ENCODE measurements around the gene DCAKD.

DCAKD gene

DNA sequence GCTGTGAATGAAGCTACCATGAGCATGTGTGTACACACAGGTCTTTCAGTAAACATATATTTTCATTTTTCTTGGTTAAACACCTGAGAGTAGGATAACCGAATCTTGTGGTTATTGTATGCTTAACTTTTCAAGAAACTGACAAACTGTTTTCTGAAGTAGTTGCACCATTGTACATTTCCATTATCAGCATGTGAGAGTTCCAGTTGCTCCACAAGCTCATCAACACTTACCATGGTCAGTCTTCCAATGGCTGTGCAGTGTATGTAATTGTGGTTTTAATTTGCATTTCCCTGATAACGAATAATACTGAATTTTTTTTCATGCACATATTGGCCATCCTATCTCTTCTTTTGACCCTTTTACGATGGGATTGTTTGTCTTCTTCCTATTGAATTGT lies 52.0 kb downstream of the DCAKD start:
- no peak for DNase-seq

GRCh38 chr17:44998646-44999045 lies 52.8 kb downstream of the DCAKD start:
- DNase-seq: no peak

DNA sequence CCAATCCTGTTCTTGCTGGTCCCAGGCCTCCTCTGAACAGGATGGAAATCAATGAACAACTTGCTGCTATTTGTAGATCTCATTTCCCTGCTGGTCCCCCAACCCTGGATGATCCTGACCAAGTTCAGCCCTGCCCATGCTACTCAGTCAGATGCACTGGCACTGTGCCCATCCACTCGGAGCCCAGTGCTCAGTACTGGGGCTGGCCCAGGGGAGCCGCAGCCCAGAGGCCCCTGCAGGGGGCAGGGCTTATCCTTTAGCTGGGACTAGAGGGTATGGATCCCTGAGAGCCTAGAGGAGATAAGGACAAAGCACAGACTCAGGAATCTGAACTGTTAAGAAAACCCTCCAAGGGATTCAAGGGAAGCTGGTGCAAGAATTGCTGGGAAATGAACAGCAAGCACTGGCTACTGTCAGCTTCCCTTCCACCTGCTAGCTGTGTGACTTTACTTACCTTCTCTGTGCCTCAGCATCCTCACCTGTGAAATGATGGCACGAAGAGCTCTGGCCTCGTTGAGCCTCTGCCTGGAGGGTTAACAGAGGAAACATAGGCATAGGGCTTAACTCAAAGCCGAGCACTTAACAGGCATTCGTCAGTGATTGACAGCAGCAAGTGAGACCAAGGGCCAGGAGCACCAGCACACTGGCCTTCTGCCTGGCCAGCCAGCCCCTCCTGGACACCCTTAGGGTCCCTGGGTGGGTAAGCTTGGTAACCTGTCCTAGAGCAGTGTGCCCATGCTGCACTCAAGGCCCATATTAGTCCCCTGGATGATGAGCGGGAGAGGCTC lies 53.5 kb downstream of the DCAKD start:
- DNase-seq: no peak

- DNase-seq: no peak
Observed at GRCh38 chr17:44996304-44996703, 55.1 kb downstream of the DCAKD start.

- no peak for DNase-seq
Observed at GRCh38 chr17:44995436-44996001, 55.9 kb downstream of the DCAKD start.

DNA sequence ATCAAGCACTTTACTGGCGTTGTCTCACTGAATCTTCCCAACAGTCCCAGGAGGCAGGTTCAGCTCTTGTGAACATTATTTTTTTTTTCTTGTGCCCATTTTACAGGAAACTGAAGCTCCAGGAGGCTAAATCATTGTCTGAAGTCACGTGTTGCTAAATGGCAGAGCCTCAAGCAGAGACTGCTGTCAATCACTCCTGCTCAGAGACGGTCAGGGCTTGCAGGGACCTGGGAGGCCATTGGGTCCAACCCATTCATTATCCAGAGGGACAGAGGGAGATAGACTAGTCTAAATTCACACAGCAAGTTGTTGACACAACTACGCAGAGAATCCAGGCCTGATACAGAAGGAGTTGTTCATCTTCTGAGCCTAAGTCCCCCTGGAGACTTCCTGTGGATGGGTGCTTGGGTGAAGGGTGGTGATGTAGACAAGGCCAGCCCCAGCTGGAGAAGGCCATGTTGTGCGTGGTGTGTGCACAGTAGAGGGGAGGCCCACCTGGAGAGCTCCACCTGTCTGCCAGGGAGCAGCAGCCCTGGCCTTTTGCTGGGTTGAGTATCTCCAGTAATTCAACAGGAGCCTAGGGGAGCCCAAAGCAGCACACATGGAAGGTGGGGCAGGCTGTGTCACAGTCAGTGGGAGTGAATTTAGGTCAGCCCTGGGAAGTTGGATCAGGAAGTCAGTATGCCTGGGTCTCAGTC lies 59.0 kb downstream of the DCAKD start:
- no peak for DNase-seq

DNA sequence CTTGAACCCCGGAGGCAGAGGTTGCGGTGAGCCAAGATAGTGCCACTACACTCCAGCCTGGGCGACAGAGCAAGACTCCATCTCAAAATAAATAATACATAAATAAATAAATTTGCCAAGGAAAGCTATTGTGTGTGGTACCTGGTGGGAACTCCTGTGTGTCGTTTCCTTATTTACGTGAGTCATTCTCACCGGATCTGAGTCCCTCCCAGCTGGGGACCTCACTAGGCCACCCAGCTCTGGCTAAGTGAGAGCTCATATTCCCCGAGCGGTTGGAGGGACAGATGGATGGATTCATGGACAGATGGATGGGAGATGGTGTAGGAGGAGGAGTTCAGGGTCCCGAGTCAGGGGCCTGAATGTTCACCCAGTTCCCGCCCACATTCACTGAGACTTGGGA lies 60.4 kb downstream of the DCAKD start:
- no peak for DNase-seq

DNA sequence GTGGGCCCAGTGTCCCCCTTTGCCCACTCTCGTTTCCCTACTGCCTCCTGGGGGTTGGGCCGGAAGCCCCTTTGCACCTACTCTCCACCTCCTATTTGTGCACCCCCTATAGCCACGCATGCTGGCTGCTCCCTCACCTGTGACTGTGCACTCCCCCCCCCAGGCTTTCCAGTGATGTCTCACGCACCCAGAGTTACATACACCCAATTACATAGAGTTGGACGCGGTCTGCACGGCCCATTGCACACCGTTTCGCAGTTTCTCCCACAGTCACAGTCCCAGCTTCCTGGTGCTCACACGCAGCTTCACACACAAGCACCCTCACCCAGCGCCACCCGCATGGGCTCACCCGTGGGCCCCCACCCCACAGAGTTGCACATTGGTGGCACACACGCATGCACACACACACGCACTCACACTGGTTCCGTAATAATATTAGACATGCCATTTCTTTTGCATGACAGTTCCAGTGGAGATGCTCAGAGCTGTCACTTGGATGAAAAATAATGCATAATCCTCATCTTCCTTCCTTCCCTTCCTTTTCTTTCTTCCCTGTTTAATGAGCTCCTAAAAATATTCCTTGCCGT lies 61.8 kb downstream of the DCAKD start:
- no peak for DNase-seq

- no peak for DNase-seq
Observed at GRCh38 chr17:44988044-44988942, 63.1 kb downstream of the DCAKD start.

GRCh38 chr17:44983563-44983962 lies 67.9 kb downstream of the DCAKD start:
- DNase-seq: no peak

DNA sequence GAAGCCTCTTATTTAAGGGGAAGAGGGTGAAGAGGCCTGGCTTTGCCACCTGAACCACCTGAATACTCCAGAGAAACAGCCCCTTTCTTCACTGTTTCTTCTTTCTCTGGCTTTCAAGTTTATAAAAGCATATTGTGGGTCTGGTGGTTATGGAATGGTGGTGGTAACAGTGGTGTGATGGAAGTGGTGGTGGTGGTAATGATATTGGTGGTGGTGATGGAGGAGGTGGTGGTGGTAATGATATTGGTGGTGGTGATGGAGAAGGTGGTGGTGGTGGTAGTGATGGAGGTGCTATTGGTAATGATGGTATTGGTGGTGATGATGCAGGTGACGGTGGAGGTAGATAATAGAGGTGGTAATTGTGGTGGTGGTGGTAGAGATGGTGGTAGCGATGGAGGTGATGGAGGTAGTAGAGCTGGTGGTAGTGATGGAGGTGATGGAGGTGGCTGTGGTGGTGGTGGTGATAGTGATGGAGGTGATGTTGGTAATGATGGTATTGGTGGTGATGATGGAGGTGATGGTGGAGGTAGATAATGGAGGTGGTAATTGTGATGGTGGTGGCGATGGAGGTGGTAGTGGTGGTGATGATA lies 69.2 kb downstream of the DCAKD start:
- no peak for DNase-seq

- DNase-seq: no peak
Observed at GRCh38 chr17:44981221-44981968, 70.0 kb downstream of the DCAKD start.

GRCh38 chr17:44979426-44979995 lies 71.9 kb downstream of the DCAKD start:
- DNase-seq: no peak

DNA sequence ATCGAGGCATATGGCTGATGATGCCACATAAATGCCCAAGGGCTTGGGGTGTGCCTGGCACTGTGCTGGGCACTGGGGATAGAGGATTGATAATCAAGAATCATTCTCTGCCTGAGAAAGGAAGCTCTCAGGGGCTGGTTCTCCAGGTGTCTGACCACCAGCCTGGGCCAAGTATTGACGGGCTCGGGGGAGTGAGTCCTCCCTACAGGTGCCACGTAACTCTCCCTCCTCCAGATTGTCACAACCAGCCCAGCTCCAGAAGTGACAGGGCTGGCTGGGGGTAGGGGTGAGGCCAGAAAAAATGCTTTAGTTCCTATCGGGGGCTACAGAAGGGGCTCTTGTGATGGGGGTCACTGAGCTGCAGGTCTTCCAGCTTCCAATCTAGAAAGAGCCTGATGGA lies 72.6 kb downstream of the DCAKD start:
- DNase-seq: no peak

- DNase-seq: no peak
Observed at GRCh38 chr17:44977814-44978550, 73.5 kb downstream of the DCAKD start.

DNA sequence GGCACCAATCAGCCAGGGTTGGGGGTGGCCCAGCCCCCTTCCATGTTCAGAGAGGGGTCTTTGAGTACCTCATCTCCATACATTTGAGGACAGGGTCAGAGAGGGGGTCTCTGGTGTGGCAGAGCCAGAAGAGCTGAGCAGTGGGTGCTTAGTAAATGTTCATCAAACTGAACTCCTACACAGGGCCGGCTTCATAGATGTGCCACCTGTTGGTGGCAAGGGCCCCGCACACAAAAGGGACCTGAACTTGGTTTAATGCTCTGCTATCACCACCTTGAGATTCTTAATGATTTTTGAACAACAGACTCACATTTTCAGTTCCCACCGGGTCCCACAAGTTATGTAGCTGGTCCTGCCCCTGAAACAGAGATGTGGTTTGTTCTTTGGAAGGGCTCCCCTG lies 74.4 kb downstream of the DCAKD start:
- DNase-seq: no peak

GRCh38 chr17:44976206-44976605 lies 75.2 kb downstream of the DCAKD start:
- DNase-seq: no peak
